PC-9 (cell line): ENCODE results near the gene PCDHGA1.

Experiments used
- EZH2 ChIP-seq: fragments of 200-600 bp; sonication (generic); IDR thresholded peaks from 2 replicates; pipeline ENCODE4 v1.8.0; 2017; ENCODE audit warnings: antibody characterized with exemption, low read depth
- TF ChIP-seq, protein P1 (sequence below): fragments of 200-600 bp; sonication (generic); conservative IDR thresholded peaks from 2 replicates; pipeline ENCODE4 v1.6.1; 2017; ENCODE audit warnings: mixed run types, antibody characterized with exemption, mild to moderate bottlenecking, moderate library complexity

- TF ChIP-seq, protein P1, sequence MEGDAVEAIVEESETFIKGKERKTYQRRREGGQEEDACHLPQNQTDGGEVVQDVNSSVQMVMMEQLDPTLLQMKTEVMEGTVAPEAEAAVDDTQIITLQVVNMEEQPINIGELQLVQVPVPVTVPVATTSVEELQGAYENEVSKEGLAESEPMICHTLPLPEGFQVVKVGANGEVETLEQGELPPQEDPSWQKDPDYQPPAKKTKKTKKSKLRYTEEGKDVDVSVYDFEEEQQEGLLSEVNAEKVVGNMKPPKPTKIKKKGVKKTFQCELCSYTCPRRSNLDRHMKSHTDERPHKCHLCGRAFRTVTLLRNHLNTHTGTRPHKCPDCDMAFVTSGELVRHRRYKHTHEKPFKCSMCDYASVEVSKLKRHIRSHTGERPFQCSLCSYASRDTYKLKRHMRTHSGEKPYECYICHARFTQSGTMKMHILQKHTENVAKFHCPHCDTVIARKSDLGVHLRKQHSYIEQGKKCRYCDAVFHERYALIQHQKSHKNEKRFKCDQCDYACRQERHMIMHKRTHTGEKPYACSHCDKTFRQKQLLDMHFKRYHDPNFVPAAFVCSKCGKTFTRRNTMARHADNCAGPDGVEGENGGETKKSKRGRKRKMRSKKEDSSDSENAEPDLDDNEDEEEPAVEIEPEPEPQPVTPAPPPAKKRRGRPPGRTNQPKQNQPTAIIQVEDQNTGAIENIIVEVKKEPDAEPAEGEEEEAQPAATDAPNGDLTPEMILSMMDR, result no peak
- TF ChIP-seq EZH2, result no peak
These were observed 106.9 kb downstream of the PCDHGA1 start for GRCh38 chr5:141437221-141437620.
